Keratinocyte (primary cell): ENCODE measurements around the gene CFAP410.

Experiments
- CTCF ChIP-seq, 3 experiments: IDR thresholded peaks in 1 of 3; conservative IDR thresholded peaks in 1 of 3; optimal IDR thresholded peaks in 1 of 3; 2 replicates in 2 of 3; 3 replicates in 1 of 3; pipeline versions ENCODE3 to v1.5.1; 2011; ENCODE audit warnings: low read length in 3 of 3, mild to moderate bottlenecking in 3 of 3, moderate library complexity in 2 of 3, control low read depth in 1 of 3, inconsistent platforms in 1 of 3; ENCODE audit not compliant: insufficient read depth in 2 of 3; ENCODE audit errors: extremely low read depth in 1 of 3
- EZH2 ChIP-seq: IDR thresholded peaks from one replicate; pipeline ENCODE4 v1.6.1; 2012; ENCODE audit warnings: inconsistent platforms, mild to moderate bottlenecking, low read length, moderate library complexity

- TF ChIP-seq CTCF (optimal IDR thresholded peaks at IDR 0.05 in 1 of 3, IDR thresholded peaks at IDR 0.05 in 1 of 3, conservative IDR thresholded peaks at IDR 0.05 in 1 of 3; ENCODE audit: extremely low read depth in 1 of 3, insufficient read depth in 2 of 3, low read length in 3 of 3), result no peak
- TF ChIP-seq EZH2, result no peak
These were observed 12.9 kb downstream of the CFAP410 start for GRCh38 chr21:44326272-44326647.
